Measurements from ENCODE around the gene MACROD1. TPM values are rescaled to one million over a fixed set of nuclear protein-coding genes. Genes with fewer than 3 reads are reported as not detected.

MACROD1 gene
- total and polyA plus RNA-seq, 2 donors (not counting 1 experiment from before 2014, with no cell fraction given): 2.7 to 8.6 TPM

- intact Hi-C loops (cut with micrococcal nuclease): loop anchor here (1.0 kb wide), 3 partner anchors 13 to 154 kb away; partner anchors contain the start of gene OTUB1
- peaks cover 56% of the 10 kb centered on the region for H4K20me1 ChIP-seq (ENCODE audit: control insufficient read depth, insufficient read depth, low read length, poor library complexity, severe bottlenecking)
- WGBS (ENCODE audit: insufficient coverage): 6% methylated on average over 56 of the region's 59 CpGs
- H3K4me1 Mint-ChIP-seq: peaks cover 13% of the 10 kb centered on the region
- H3K4me2 ChIP-seq (replicated peaks; ENCODE audit: low read depth, low read length, poor library complexity, severe bottlenecking): peak overlapping the region; percentile 97
- ChIA-PET CTCF (interaction anchor here (0.7 to 4.5 kb wide), 13 partner anchors 9 to 230 kb away, joined by 3 to 102 read pairs (median 4); partner anchors contain the start of gene ZFTA), POLR2A (interaction anchor here (0.6 to 1.9 kb wide), 2 partner anchors 14 to 26 kb away, joined by 4 to 5 read pairs; partner anchors contain the start of gene OTUB1)
- TF ChIP-seq, protein P1, sequence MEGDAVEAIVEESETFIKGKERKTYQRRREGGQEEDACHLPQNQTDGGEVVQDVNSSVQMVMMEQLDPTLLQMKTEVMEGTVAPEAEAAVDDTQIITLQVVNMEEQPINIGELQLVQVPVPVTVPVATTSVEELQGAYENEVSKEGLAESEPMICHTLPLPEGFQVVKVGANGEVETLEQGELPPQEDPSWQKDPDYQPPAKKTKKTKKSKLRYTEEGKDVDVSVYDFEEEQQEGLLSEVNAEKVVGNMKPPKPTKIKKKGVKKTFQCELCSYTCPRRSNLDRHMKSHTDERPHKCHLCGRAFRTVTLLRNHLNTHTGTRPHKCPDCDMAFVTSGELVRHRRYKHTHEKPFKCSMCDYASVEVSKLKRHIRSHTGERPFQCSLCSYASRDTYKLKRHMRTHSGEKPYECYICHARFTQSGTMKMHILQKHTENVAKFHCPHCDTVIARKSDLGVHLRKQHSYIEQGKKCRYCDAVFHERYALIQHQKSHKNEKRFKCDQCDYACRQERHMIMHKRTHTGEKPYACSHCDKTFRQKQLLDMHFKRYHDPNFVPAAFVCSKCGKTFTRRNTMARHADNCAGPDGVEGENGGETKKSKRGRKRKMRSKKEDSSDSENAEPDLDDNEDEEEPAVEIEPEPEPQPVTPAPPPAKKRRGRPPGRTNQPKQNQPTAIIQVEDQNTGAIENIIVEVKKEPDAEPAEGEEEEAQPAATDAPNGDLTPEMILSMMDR (IDR thresholded peaks at IDR 0.05): no peak
- TF ChIP-seq EZH2 (IDR thresholded peaks at IDR 0.05; ENCODE audit: borderline replicate concordance, insufficient read depth, low read depth, low read length, poor library complexity, severe bottlenecking): no peak
- ATAC-seq (ENCODE audit: low read depth): peak; percentile 67
- no peaks in the 10 kb centered on the region for H3K9me3 ChIP-seq (ENCODE audit: control extremely low read depth in 1 of 3, control insufficient read depth in 2 of 3, insufficient read depth in 1 of 3, low read length in 2 of 3)
- peak overlapping the region in 4 of 5 experiments; percentile 23 to 58 (median 48) for H3K4me3 ChIP-seq (ENCODE audit: control extremely low read depth in 1 of 5, extremely low read depth in 1 of 5, insufficient read depth in 1 of 5, low read depth in 2 of 5, low read length in 4 of 5)
- no peak overlapping the region for H3K27ac Mint-ChIP-seq
- H3K9ac ChIP-seq (ENCODE audit: low read length): peak overlapping the region; percentile 57
- peak; percentile 77 for DNase-seq
- no peak overlapping the region for H3K27ac ChIP-seq (ENCODE audit: low read length in 2 of 2)
- H3K79me2 ChIP-seq (ENCODE audit: control insufficient read depth, insufficient read depth, low read length): no peaks in the 10 kb centered on the region
- H3K4me3 Mint-ChIP-seq: peak overlapping the region; percentile 71
- H3K9me3 Mint-ChIP-seq (ENCODE audit: insufficient read depth): no peaks in the 10 kb centered on the region
- peaks cover 21 to 26% of the 10 kb centered on the region in 2 donors for H3K4me1 ChIP-seq (ENCODE audit: control insufficient read depth in 2 of 2, insufficient read depth in 2 of 2, low read length in 2 of 2)
- H3K36me3 ChIP-seq (replicated peaks in 1 of 2; ENCODE audit: control extremely low read depth in 1 of 2, control insufficient read depth in 1 of 2, extremely low read depth in 1 of 2, insufficient read depth in 2 of 2, low read length in 1 of 2): peaks cover 0 to 31% of the 10 kb centered on the region in 2 experiments
- peaks cover 4% of the 10 kb centered on the region for H3K27me3 Mint-ChIP-seq
- H2AFZ ChIP-seq (ENCODE audit: insufficient read depth, low read depth, low read length, poor library complexity, severe bottlenecking): peak overlapping the region; percentile 62
- peaks cover 0 to 9% (median 3%) of the 10 kb centered on the region in 4 experiments for H3K27me3 ChIP-seq (replicated peaks in 1 of 4; ENCODE audit: control extremely low read depth in 1 of 4, control insufficient read depth in 3 of 4, insufficient read depth in 4 of 4, low read length in 3 of 4)
Measured at GRCh38 chr11:63999349-64000025, 166.4 kb downstream of the MACROD1 start.

Measured in B cell (primary cell).